Measurements from ENCODE around the gene LCLAT1.
A peak's percentile ranks its signal among the peaks of the same experiment; 100 is the strongest.
"Not testable (repeated sequence)": the region's sequence is repeated elsewhere in the genome, so short reads cannot be mapped to it uniquely, and the experiment has no call there.

The LCLAT1 gene

DNA sequence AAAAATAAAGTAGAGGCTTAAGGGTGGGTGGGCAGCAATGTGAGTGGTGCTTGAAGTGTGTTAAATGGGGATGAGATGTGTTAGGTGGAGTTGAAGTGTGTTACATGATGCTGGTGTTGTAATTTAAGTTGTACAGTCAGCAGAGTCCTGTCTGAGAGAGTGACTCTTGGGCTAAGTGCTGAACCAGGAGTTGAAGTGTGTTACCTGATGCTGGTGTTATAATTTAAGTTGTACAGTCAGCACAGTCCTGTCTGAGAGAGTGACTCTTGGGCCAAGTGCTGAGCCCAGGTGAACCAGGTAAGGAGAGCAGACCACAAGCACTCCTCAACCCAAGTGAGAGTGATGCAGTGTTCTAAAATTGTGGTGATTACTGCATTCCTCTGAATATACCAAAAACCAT is 40.6 kb downstream of the LCLAT1 start:
- DNase-seq (ENCODE audit: low read depth) = no peak

DNA sequence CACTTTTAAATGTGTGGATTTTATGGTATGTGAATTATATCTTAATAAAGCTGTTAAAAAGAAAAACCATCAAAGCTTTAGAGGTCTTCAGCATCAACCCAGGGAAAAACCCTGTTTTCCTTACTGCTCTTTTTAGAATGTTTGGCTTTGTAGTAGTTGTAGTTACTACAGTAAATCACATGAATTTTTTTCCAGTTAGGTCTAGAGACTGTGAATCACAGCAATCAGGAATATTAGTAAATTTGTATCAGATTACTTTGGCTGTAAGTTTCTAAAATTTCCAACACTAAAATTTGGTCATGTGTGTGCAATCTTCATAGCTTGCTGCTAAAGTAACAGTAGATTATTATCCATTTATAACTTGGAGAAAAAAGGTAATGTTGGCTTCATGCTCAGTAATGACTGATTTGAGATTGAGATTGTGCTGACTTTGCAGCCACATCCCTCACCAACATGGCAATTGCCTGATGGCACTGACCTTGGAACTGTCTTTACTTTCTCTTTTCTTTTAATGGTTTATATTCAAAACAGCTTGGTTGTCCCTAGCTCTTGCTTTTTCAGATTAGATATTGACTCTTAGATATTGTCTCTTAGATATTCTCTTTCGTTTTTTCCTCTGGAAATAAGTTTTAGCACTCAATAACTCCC is 41.1 kb downstream of the LCLAT1 start:
- no peak for DNase-seq (ENCODE audit: low read depth)

DNA sequence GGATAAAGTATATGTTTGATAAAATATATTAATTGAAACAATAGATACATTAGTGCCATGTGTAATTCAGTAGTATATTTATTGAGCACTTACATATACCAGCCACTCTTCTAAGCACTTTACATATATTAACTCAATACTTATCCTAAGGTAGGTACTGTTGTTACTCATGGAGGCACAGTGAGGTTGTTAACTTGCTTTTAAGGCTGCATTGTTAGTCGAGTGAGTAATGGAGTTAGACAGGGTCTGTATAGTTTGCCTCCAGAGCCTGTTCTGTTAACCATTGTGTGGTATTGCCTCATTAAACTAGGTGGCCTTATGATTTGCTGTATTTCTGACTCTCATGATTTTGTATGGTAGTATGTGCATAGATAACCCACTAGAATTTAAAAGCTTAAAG is 44.2 kb downstream of the LCLAT1 start:
- DNase-seq (ENCODE audit: low read depth) = no peak

DNA sequence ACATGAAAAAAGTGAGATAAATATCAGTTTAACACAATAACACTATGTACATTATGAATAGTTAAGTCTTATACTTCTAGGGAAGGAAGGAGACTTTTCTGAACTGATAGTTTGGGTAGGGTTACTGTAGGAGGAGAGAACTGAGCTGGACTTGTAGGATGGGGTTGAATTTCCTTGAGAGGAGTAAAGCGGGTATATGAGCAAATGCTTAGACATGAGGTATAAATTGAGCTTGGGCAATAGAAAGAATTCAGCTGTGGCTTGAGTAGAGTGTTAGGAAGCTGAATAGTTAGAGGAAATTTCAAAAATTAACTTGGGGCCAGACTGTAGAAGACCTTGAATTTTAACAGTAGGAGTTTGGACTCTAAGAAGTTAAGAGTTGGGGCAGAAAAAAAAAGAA is 45.1 kb downstream of the LCLAT1 start:
- DNase-seq (ENCODE audit: low read depth) = no peak

DNA sequence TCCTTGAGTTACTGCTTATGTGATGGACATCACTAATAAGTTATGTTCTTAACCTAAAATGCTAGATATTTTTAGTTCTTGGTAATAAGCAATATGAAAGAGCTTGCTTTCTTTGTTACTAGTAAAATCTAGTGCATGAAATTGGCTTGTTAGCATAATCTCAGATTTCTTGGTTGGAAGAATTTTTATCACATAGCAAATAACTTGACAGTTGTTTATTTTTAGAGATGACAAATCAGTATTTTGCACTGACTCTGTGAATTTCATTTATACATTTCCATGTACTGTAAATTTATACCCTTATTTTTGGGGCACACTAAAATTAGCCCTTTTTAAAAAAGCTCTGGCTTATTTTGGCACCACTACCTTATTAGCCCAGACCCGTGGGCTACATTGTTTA is 45.6 kb downstream of the LCLAT1 start:
- DNase-seq (ENCODE audit: low read depth) = no peak

DNA sequence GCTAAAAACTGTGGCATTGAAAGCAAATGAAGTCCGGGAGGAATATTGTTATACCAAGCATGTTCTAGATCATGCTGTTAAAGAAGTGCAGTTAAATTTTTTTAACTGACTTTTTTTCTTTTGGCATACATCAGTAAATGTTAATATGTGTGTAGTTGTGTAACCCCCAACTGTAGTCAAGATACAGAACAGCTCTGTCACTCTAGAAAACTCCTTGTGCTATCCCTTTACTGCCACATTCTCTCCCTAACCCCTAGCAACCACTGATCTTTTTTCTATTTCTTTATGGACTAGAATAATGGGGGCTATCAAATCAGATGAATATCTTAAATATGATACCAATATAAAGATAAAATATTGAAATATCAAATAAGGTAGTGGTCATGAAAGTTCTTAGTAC is 46.4 kb downstream of the LCLAT1 start:
- DNase-seq (ENCODE audit: low read depth) = no peak

DNA sequence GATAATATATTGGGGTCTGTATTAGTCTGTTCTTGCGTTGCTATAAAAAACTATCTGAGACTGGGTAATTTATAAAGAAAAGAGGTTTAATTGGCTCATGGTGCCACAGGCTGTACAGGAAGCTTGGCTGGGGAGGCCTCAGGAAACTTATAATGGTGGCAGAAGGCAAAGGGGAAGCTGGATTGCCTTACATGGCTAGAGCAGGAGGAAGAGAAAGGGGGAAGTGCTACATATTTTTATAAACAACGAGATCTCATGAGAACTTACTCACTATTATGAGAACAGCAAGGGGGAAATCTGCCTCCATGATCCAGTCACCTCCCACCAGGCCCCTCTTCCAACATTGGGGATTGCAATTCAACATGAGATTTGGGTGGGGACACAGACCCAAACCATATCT is 48.9 kb downstream of the LCLAT1 start:
- peak; percentile 29 for DNase-seq (ENCODE audit: low read depth)

DNA sequence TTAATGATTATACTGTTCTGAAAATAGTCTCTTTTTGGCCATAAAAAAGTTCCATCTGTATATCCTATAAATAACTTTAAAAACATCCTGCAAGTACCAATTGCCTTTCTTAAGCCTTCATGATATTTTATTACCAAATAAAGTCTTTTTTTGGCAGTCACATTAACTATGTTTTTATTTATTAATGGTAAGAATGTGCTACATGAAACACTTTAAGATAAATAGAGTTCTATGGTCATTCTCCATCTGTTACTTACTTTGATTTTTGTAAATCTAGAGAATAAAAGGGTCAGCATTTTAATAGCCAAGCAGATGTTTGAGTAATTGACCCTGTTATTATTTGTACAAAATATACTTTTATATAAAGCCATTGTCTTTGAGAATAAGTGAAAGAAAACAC is 52.6 kb downstream of the LCLAT1 start:
- no peak for DNase-seq (ENCODE audit: low read depth)

DNA sequence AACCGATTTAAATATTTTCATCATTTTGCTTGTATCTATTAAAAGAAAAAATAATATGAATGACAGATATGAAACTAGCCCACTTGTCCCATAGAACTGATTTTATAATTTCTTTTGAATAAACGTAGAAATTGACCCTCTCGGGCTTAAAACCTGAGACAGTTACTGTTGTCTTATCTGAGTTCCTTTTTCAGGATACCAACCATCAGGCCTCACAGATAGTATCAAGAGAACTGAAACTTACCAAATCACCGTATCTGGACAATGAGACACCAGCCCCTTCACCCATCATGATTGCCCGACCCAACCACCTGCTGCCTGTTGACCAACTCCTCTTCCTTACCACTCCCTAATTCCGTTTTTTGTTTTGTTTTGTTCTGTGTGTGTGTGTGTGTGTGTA is 53.7 kb downstream of the LCLAT1 start:
- no peak for DNase-seq (ENCODE audit: low read depth)

DNA sequence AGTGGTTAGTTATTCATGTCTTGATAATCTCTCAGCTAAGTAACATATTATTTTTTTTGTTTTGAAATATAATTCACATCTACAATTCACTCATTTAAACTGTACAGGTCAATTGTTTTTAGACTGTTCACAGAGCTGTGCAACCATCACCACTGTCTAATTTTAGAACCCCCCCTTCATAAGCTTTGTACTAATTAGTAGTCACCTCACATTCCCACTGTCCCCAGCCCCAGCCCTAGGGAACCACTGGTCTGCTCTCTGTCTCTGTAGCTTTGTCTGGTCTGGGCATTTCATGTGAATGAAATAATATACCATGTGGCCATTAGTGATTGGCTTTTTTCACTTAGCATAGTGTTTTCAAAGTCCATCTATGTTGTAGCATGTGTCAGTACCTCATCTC is 55.3 kb downstream of the LCLAT1 start:
- no peak for DNase-seq (ENCODE audit: low read depth)

DNA sequence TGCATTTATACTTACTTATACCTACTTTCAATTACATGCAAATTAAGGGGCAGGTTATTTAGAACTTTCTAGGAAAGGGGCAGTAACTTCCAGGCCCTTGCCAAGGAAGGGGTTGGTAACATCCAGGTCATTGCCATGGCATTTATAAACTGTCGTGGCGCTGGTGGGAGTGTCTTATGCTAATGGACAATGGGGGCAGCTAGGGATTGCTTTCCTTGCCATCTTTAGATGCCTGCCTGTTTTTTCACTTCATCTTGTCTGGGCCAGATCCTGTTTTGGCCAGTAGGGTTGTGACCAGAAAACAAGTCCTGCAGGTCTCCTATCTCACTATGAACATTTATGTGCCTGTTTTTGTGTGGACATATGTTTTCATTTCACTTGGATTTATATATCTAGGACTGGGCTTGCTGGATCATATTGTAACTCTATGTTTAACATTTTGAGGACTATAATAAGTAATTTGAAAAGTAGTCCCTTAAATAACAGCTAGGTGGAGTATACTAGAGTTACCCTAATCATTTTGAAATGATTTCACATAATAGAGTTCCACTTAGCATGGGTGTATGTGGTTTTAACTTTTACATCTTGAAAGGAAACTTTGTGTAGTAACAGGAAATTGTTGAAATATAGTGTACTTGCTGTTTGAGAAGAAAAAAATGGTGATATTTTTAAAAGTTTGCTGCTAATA is 56.1 kb downstream of the LCLAT1 start:
- DNase-seq (ENCODE audit: low read depth) = no peak

DNA sequence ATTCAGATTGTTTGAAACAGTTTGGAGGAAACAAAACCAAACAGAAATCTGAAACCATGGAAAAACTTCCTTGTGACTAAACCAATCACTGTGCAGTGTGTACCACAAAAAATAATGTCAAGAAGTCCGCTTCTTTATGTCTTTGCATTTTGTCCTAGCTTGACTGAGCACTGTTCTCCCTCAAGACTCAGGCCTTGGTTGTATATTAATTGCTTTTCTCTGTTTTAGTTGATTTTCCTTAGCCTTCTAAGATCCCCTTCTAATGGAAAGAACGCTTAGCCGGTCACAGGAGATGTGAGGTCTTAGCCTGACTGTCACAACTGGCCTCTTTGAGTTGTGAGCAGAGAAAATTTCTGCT is 56.6 kb downstream of the LCLAT1 start:
- no peak for DNase-seq (ENCODE audit: low read depth)

DNA sequence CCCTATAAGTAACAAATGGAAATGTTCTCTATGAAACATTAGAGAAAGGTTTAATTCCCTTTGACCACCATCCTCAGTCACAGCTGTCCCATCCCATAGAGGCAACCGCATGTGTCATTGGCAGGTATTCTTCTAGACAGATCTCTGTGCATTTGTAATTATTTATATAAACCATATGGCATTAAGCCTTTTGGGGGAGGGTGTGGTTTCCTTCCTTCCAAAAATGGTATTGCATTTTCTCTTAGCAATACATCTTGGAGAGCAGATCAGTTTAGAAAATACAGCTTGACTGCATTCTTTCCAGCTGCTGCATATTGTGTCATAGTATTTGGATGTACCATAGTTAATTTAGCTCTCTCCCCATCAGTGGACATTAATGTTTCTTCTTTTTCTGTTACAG is 57.7 kb downstream of the LCLAT1 start:
- no peak for DNase-seq (ENCODE audit: low read depth)

DNA sequence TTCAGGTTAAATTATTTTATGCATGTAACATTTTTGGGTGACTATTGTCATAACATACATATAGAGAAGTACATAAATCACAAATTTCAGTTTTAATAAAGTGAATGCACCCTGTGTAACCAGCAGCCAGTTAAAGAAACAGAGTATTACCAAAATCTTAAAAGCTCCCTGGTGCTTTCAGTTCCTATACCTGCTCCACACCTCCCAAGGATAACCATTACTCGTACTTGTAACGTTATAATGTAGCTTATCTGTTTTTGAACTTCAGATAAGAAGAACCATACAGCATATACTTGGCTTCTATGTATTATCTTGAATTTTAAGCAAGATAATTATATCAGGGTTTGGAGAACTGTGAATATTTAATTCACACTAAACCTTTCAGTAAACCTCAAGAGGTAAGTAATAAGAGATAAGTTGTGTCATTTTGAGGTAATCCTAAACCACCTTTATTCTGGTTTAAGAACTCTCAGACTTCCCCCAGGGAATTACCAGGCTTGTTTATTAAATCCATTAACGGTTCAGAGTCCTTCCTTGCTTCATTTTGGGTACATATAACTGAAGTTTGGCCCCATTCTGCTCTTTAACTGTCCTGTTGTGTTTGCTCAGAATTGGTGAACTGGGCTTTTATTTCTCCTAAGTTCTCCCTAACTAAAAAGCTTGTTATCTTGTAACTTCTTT is 58.6 kb downstream of the LCLAT1 start:
- no peak for DNase-seq (ENCODE audit: low read depth)

DNA sequence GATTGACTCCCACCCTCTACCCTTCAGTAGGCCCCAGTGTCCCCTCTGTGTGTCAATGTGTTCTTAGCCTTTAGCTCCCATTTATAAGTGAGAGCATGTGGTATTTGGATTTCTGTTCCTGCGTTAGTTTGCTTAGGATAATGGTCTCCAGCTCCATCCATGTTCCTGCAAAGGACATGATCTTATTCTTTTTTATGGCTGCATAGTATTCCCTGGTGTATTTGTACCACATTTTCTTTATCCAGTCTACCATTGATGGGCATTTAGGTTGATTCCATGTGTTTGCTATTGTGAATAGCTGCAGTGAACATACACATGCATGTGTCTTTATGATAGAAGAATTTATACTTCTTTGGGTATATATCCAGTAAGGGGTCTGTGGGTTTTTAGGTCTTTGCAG is 60.4 kb downstream of the LCLAT1 start:
- not testable (repeated sequence) for DNase-seq (ENCODE audit: low read depth)

DNA sequence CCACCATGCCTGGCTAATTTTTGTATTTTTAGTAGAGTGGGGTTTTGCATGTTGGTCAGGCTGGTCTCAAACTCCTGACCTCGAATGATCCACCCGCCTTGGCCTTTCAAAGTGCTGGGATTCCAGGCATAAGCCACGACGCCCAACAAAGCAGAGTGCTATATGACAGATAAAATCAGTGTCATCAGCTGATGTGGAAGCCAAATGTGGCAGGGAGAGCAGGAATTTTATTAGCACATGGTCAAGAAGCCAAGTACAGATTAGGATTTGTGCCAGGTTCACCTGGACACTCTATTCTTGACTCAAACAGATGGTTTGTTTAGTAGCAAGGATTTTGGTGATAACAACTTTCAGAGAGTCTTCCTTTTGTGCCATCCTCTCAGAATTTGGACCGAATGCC is 62.7 kb downstream of the LCLAT1 start:
- no peak for DNase-seq (ENCODE audit: low read depth)

DNA sequence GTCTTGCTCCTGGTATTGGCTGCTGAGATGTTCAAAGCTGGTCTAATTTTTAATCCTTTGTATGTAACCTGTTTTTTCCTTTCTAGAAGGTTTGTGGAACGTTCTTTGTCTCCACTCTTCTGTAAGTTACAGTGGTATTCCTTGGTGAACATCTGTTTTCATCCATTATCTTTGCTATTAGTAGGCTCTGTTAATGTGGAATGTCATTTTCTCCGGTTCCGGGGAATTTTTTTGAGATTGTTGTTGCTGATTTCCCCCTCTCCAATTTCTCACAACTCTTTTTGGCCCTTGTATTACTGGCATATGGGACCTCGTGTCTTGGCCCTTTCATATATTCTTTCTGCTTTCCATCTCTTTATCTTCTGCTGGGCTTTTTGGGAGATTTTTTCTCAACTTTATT is 63.4 kb downstream of the LCLAT1 start:
- DNase-seq (ENCODE audit: low read depth) = no peak

DNA sequence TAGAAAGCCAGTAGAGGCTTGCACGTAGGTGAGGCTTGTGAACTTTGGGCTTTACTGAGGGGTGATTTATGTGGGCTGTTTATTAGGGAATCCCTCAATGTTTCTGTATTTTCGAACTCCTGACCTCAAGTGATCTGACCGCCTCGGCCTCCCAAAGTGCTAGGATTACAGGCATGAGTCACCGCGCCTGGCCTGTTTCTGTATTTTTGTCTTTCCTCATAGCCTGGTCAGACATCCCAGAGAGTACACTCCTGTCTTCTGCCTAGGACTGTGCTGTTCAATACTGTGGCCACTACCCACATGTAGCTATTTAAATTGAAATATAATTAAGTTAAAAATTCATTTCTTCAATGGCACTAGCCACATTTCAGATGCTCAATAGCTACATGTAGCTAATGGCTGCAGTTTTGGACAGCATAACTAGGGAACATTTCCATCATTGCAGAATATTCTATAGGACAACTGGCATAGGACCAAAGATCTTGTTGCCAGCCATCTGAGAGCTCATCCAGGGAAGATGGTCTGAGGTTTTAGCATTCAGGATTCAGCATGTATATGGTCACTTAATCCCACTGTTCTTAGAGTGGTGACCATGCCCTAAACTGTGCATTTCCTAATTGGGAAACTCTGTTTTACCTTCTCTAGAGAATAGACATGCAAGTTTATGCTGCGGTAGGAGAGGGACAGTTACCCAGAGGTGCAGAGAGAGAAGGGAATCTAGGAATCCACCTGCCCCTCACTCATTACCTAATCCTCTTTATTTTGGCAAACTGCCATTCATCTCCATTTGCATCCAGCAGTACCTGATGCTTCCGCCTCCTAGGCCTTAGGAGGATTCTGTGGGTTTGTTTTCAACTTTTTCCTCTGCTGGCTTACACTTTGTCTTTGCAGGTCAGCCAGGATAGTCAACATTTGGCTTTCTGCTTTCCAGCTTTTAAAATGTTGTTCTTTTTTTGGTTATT is 64.4 kb downstream of the LCLAT1 start:
- no peak for DNase-seq (ENCODE audit: low read depth)

DNA sequence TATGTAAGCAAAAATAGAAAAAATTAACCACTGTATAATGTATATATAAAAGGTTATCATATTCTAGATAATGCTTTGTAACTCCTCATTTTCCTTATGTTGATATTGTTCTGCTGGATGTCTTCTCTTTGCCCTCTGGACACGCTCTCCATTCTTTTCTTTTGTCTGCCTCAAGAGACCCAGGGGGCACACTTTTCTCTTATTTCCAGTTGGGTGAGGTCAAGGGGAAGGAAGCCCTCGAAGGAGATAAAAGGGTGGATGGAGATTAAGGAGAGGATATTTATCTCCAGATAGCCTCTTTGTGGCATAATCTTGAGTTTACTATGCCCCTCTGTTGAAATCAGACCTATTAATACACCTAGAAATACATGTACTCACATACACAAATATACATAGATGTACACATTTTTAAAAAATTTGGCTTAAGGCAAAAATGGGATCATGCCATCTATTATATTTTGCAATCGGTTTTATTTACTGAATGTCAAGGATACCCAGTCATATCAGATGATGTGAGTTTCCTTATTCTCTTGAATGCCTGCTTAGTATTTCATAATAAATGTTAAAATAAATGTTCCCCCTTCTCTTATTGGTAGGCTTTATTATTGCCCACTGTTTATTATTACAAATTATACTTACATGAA is 65.3 kb downstream of the LCLAT1 start:
- DNase-seq (ENCODE audit: low read depth) = no peak

DNA sequence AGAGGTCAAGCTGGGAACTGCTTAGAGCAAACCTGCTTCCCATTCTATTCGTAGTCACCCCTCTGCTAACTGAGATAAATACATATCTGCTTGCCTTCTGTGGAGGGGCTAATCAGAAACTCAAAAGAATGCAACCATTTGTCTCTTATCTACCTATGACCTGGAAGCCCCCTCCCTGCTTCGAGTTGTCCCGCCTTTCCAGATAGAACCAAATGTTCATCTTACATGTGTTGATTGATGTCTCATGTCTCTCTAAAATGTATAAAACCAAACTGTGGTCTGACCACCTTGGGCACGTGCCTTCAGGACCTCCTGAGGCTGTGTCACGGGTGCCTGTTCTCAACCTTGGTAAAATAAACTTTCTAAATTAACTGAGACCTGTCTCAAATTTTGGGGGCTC is 66.6 kb downstream of the LCLAT1 start:
- not testable (repeated sequence) for DNase-seq (ENCODE audit: low read depth)

DNA sequence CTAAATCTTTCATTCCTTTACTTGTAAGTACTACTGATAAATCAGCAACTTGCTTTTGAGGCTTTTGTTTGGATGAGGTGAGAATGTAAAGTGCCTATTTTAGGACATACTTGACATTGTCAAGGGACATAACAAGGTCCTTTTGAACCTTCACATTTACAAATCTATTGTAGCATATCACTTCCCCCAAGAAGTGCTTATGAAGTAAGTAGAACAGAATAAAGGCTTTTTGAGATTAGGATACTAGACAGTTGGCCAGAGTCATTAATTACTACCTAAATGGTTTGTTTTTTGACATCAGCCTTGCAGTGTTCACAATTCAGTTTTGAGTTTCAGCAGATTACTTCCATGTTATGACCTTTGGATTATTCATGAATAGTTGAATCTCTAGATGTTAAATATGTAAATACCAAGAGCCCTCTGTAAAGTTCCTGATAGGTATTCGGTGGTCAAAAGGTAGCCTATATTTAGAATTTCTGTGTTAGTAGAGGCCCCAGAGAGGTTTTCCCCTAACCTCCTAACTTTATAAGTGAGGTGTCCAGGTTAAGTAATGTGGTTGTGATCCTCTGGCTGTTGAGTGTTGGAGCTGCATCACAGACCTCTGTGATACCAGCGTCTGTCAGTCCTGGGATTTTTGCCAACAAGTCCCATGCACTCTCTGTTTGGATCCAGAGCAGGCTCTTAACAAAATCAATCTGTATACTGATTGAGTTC is 67.2 kb downstream of the LCLAT1 start:
- no peak for DNase-seq (ENCODE audit: low read depth)
